NCI-H69 (cell line): Measurements from ENCODE around the gene MEIOB.
"Not testable (repeated sequence)": the region's sequence is repeated elsewhere in the genome, so short reads cannot be mapped to it uniquely, and the experiment has no call there.

Source experiments
- DNase-seq: peaks from one replicate; lab custom pipeline; 2025; lab: John Stamatoyannopoulos, UW

Gene MEIOB

DNA sequence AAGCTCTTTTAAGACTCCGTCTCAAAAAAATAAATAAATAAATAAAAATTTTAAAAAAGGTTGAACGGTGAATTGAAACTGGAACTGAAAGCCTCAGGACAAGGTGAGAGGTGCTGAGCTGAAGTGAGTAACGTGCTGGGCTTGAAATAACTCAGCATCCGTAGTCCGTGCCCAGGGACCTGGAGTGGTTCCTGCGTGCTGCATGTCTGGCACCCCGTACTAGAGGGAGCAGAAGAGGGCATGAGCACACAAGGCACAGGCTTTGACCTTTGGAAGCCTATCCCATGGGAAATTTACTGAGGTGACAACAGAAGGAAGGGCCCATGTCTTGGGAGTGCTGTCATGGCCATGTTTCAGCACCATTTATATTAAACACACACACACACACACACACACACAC, 4.5 kb upstream of the MEIOB start:
- DNase-seq, result no peak

DNA sequence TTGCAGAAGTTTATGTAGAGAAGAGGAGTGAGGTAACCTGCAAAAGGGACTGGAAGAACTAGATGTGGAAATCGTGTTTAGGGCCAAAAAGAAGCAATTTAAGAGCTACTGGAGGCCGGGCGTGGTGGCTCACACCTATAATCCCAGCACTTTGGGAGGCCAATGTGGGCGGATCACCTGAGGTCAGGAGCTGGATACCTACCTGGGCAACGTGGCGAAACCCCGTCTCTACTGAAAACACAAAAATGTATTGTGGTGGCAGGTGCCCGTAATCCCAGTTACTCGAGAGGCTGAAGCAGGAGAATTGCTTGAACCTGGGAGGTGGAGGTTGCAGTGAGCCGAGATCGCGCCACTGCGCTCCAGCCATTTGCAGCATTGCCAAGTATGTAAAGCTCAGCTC, 4.1 kb upstream of the MEIOB start:
- DNase-seq, result not testable (repeated sequence)

DNA sequence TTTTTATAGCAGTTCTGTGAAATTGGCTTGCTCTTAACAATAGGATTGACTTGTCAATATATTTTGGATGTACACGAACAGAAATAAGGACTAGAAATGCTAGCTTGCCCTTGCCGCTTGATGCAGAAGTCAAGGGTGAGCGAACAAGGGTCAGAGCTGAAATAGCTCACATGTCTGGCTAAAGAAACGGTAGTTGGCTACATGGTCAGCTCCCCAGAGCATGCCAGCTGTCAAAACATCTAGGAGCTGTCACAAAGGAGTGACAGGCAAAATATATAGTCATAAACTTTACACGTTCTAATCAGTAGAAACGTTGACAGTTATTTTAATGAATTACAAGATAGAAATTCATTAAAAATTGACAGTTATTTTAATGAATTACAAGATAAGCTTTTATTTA, 2.9 kb upstream of the MEIOB start:
- DNase-seq, result peak; percentile 12

DNA sequence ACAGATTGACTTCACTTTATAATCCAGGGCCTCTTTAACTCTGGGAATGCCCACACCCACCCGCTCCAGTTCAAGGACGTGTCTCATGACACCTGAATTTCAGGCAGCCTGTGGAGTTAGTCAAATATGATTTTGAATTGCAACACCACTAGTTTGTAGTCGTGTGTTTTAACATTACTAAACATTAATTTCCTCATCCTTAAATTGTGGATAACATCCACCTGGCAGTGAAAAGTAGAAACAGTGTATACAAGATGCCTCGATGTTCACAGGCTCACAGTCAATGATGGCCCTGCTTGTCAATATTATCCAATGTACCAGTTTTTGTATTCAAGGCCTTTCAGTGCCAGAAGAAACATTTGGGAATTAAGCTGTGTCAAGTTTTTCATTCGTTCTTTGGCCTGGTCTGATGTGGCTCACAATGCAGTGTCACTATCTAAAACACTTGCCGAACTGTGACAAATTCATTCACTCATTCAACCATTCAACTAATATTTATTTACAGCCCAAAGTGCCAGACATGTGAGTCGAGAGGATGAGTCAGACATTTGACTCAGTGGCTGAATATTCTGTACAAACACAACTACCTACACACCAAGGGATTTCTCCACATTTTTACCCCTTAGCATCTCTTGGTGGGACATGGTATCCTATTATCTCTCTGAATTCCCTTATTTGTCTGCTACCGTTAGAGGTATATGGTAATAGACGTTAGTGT, 1.4 kb downstream of the MEIOB start:
- DNase-seq, result peak; percentile 17

DNA sequence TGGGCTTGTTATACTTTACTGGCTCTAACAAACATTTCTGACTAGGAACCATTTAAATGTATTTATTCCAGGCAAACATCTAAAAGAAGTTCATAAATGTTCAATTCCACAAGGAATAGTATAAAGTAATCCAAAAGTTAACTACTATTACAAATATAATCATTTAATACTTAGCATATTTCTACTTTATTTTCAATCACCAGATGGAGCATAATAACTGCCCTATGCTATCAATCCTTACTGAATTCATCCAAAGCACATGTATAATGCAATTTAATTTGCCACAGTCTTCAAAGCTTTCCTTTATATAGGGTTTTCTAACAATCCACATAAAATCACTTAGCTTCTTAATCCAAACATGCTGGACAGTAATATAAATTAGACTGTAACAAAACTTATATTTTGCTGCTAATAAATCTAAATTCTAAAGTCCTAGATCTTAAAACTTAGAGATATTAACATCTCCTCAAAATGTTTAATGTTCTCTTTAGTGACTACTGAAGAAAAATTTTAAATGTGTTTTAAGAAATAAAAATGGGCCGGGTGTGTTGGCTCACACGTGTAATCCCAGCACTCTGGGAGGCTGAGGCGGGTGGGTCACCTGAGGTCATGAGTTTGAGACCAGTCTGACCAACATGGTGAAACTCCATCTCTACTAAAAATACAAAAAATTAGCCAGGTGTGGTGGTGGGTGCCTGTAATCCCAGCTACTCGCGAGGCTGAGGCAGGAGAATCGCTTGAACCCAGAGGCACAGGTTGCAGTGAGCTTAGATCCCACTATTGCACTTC, 5.9 kb downstream of the MEIOB start:
- DNase-seq, result no peak

DNA sequence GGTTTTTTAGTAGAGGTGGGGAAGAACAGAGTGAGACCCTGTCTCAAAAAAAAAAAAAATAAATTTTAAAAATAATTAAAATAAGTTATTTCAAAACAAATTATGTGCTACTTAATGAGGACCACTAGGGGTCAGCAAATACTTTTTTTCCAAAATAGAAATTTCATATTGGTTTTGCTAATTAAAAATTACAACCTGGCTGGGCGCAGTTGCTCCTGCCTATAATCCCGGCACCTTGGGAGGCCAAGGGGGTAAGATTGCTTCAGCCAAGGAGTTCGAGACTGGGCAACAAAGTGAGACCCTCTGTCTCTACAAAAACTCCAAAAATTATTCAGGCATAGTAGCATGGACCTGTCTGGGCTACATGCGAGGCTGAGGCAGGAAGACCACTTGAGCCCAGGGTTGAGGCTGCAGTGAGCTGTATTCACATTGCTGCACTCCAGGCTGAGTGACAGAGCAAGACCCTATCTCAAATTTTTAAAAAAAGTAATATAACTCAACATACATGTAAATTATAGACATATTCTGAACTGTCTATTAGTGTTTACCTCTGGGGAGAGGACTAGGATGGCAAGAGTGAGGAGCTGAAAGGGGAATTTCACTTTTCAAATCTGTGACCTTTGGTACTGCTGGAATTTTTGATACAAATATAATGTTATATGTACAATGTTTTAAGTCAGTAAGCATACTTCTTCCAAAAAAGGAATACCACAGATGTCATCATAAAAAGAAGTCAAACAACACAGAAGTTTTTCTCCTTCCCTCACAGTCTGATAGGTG, 8.1 kb downstream of the MEIOB start:
- peak; percentile 66 for DNase-seq

DNA sequence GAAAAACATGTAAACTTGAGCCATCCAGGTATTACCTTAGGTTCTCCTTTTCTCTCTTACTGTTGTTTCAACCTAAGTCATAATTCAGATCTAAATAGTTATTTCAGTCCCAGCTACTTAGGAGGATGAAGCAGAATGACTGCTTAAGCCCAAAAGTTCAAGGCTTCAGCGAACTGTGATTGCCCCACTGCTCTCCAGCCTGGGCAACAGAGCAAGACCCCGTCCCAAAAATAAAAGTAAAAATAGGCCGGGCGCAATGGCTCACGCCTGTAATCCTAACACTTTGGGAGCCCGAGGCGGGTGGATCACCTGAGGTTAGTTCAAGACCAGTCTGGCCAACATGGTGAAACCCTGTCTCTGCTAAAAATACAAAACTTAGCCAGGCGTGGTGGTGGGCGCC, 9.6 kb downstream of the MEIOB start:
- DNase-seq, result no peak

DNA sequence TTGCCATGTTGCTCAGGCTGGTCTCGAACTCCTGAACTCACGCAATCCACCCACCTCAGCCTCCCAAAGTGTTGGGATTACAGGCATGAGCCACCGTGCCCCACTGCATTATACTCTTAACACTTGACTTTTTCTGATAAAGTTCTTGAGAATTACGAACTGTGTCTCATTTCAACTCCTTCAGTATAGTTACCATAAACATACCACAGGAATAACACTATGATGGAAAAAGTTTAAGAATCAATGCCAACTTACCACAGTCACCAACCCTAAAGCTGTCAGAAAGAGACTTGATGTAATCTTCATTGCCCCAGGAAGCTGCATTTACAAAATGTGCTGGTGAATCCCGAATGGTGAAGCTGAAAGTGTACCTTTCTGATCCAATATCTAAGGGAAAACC, 10.2 kb downstream of the MEIOB start:
- DNase-seq, result no peak

DNA sequence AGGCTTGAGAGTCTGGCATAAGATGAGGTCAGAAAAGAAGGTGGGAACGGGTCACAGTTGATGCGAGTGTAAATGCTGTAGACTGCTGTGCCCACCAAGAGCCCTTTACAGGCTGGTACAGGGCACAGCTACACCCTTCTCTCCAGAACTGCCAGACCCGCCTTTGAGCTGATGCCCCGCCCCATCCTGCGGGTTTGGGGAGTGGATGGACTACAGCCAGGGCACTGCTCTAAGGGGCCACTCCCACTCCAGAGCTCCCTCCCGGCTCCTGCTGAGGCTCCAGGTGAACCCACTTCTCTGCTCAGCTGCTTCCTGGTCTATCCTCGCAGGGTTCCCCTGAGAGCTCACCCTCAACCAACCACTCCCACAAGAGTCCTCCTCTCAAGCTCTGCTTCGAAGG, 12.3 kb downstream of the MEIOB start:
- peak; percentile 85 for DNase-seq

DNA sequence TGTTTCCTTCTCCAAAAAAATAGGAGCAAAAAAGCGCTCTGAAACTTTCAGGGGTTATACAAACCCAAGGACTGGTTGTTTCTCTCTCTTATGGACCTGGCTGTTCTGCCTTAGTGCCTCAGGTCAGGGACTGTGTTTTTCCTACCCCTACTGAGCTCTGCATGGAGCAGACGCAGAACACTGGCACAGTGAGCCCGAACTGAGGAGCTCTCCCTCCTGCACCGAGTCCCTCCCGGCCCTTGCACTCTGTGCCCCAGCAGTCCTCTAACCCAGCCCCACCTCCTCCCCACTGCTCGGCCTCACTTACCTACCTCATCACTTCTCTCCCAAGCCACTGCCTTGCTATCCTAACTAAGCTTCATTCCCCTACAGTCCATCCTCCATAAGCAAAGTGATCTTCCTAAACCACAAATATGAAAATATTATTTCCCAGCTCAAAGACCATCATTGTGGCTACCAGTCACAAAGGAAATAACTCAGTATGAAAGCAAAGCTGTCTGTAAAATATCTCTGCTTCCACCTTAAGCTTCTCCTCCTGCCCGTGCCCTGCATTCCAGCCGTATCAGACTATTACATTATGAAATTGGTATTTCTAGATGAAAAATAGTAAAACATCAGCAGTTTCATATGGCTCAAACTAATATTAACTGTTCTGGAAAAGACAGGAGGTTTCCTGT, 13.6 kb downstream of the MEIOB start:
- peak; percentile 70 for DNase-seq

DNA sequence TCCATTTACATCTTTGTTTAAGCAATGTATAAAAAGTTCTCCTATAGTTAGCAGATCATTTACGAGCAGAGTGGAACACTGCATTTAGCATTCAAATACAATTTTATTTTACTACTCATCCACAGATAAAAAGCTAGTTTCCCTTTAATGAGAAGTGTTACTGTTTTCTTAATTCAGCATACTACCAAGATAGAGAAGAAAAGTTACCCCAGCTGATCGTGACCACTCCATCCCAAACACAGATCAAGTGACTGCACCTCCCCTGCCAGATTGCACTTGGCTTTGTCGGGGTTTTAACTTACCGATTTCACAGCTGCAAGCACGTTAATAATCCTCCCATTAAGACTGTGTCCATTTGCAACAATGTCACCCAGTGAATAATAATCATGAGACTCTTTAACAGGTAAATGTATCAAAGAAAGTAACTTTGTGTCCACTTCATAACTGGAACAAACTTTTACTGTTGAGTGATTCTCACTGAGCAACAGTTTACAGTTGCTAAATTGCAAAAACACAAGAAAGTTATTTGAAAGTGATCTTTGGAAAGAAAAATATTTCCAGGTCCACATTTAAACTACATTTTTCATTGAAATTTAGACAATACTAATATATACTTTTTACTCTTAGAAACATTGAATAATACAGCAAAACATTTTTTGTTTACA, 14.4 kb downstream of the MEIOB start:
- no peak for DNase-seq

DNA sequence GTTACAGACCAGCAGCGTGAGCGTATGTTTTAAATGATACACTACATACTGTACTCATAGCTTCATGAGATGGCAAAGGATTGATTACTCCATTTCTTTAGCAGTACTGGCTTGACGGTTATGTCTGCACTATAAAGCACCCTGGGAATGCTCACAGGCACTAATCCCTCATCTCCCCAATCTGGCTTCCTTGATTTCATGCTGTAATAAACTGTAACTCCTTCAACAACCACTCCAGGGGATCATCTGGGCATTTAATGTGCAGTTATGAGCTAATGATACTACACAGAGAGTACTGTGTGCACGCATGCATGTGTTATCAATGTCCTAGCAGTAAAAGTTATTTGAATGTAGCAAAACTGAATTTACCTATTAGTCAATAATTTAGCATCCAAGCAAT, 20.2 kb downstream of the MEIOB start:
- no peak for DNase-seq

DNA sequence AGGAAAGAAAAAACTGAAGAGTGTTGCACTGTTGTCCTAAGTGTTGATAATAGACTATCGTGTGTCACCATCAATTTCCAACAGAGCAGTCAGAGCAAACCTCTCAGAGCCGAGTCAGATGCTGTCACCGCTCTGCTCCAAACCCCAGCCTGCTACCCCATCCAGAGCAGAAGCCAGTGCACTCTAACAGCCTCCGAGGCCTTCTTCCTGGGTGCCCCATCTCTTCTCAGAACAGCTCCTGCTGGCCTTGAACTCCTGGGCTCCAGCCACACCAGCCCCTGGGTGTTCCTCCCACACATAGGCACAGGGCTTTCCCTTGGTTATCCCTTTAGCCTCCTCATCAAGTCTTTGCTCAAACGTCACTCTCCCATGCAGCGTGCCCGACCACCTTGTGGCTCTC, 21.0 kb downstream of the MEIOB start:
- no peak for DNase-seq

DNA sequence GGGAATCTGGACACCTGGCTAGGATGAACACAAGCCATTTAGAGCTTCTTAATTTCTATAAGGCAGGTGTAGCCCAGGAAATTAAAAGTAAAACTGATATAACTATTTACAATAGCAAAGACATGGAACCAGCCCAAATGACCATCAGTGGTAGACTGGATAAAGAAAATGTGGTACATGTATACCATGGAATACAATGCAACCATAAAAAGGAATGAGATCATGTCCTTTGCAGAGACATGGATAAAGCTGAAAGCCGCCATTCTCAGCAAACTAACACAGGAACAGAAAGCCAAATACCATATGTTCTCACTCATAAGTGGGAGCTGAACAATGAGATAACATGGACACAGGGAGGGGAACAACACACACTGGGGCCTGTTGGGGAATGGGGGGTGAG, 25.5 kb downstream of the MEIOB start:
- no peak for DNase-seq

DNA sequence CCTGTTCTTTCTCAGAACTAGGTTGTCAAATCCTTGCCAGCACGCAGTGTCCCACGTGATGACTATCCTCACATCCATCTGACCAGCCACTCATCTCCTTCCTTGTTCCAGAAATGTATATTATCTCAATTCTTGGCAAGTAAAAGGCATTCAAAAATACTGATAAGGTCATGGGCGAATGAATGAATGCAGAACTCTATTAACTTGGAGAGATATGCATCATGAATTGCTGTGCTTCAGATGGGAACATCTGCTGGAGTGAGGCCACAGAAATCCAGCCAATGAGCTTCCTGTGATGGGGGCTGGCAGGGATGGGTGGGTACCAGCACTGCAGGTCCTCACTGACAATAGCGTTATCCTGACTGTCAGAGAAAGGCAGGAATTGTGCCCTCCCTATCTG, 26.0 kb downstream of the MEIOB start:
- no peak for DNase-seq

DNA sequence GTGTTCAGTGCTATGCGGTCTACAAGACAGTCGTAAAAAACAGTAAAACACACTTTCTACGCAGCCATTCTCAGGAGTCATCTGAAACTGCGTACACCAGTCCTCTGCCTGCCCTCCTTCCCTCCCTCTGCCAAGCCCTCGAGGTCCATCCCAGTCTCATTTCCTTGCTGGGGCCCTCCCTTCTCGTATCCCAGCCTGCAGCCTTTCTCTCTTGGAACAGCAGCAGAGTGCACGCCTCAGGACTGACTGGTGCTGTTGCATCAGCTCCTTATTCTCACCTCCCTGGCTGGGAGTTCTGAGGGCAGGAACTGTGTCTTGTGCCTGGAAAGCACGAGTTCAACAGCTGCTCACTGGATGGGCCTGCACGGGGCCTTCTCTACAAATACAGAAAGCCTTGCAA, 32.4 kb downstream of the MEIOB start:
- DNase-seq, result no peak

DNA sequence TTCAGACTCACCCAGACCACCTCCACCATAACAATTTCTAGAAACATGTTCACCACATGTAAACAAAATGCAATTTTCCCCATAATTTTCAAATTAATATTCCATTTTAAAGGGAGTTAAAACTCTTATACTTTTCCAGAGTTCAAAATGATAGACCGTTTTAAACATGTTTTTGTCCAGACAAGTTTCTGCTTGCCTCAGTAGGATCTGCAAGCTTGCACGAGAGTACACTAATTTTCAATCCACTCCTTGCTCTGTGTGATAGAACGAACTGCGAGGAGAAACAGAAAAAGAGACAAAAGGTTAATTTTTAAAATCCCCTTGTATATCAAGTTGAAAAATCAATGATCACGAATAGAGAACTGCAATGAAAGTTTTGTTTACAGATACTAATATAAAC, 37.9 kb downstream of the MEIOB start:
- DNase-seq, result no peak

DNA sequence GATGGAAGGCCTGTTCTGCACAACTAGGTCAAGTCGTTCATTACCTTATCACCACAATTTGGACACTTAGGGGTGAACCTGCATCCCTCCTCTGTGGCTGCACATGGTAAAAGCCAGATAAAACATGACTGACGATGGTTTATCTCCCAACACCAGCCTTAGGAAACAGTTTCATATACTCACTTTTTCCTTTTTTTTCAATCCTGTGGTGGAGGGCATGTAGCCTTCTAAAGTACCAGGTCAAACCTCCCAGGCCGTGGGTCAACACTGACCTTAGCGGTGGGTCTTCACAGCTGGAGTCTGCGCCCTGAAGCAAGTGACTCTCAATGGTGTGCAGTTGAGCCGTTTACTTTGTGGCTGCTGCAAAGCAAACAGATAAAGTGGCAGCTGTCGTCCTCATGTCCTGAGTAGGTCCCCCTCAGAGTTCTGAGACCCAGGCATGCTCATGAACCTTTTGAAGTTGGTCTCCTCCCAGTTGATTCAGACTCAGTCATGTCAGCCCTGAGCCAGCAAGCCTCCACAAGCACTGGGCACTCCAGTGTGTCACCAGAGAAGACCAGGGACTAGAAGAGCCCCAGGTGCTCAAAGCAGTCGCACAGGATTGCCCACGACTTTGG, 39.0 kb downstream of the MEIOB start:
- peak; percentile 80 for DNase-seq

DNA sequence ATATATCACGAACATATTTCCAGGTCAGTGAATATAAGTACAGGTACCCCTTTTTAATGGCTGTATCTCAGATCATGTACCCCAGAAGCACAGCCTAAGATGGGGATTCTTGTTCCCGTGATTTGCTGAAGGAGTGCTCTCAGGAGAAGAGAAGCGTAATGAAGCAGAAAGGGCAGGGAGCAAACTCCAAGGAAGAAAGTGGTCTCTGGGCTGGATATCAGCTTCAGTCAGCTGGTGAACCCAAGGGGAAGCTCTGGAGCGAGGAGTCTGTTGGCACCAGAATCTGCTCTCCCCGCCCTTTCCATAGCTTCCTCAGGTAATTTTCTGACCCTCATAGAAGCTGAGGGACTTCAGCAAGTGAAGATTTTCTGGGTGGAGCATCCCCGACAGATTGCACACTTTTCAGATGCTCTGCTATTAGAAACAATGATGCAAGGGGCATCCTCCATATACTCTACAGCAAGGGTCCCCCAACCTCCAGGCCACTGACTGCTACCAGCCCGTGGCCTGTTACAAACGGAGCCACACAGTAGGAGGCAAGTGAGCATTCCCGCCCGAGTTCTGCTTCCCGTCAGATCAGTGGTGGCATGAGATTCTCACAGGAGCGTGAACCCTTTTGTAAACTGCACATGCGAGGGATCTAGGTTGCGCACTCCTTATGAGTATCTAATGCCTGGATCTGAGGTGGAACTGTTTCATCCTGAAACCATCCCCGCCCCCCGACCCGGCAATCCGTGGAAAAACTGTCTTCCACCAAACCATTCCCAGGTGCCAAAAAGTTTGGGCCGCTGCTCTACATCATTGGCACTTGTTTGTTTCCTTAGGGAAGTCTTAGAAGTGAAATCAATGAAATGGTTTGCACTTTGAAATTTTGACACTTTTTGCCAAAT, 40.5 kb downstream of the MEIOB start:
- DNase-seq, result no peak

DNA sequence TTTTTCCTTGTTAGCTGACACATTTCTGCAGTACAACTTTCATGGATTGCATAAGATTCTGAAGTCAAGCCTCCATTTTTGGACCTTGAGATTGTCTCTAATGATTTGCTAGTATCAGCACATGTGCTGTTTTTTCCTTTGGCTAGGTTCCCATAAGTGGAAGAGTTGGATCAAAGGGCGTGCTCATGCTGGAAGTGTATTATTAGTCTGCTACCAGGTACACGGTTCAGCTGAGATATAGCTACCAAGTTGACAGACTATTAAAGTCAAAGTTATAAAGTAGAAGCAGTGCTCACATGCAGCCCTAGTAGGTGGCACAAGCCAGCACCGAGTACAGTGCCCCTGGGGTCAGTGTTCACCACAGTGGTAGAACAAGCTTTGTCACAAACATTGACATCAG, 41.8 kb downstream of the MEIOB start:
- no peak for DNase-seq
